H9 (cell line): Measurements from ENCODE around the gene URB1. TPM values are rescaled to one million over a fixed set of nuclear protein-coding genes. Genes with fewer than 3 reads are reported as not detected.
A peak's percentile ranks its signal among the peaks of the same experiment; 100 is the strongest.

ENCODE experiments used
- DNase-seq: peaks from one replicate; pipeline ENCODE4 v3.0.0-alpha.2; 2017
- H2AFZ ChIP-seq: one replicate; pipeline ENCODE4 v1.6.1; 2013; ENCODE audit warnings: mild to moderate bottlenecking, low read length, control low read depth, moderate library complexity
- H2AK5ac ChIP-seq: 2 replicates; pipeline ENCODE4 v1.6.1; 2013; ENCODE audit warnings: low read length, control low read depth, mixed read lengths; ENCODE audit not compliant: insufficient read length
- H2BK120ac ChIP-seq: one replicate; pipeline ENCODE4 v1.6.1; 2013; ENCODE audit warnings: low read depth, mild to moderate bottlenecking, low read length, control low read depth, inconsistent platforms; ENCODE audit not compliant: poor library complexity, severe bottlenecking
- H2BK12ac ChIP-seq: 2 replicates; pipeline ENCODE4 v1.6.1; 2013; ENCODE audit warnings: low read length, control low read depth, mixed read lengths, low read depth; ENCODE audit not compliant: insufficient read length
- H2BK15ac ChIP-seq: 2 replicates; pipeline ENCODE4 v1.6.1; 2013; ENCODE audit warnings: low read depth, low read length, control low read depth
- H2BK20ac ChIP-seq: one replicate; pipeline ENCODE4 v1.6.1; 2013; ENCODE audit warnings: low read depth, mild to moderate bottlenecking, low read length, control low read depth, inconsistent platforms; ENCODE audit not compliant: poor library complexity, severe bottlenecking
- H2BK5ac ChIP-seq: 2 replicates; pipeline ENCODE4 v1.6.1; 2013; ENCODE audit warnings: low read length, control low read depth, mixed read lengths; ENCODE audit not compliant: insufficient read length
- H3K14ac ChIP-seq: 2 replicates; pipeline ENCODE4 v1.6.1; 2013; ENCODE audit warnings: low read length, control low read depth; ENCODE audit not compliant: insufficient read depth
- H3K18ac ChIP-seq: 2 replicates; pipeline ENCODE4 v1.6.1; 2013; ENCODE audit warnings: low read depth, mild to moderate bottlenecking, mixed read lengths, low read length, control low read depth; ENCODE audit not compliant: insufficient read length
- H3K23ac ChIP-seq: 2 replicates; pipeline ENCODE4 v1.6.1; 2013; ENCODE audit warnings: low read length, control low read depth, mixed read lengths, low read depth; ENCODE audit not compliant: insufficient read length
- H3K23me2 ChIP-seq: 2 replicates; pipeline ENCODE4 v1.6.1; 2013; ENCODE audit warnings: low read depth, mild to moderate bottlenecking, mixed read lengths, low read length, control low read depth; ENCODE audit not compliant: insufficient read length, poor library complexity, severe bottlenecking
- H3K27ac ChIP-seq: 2 replicates; pipeline ENCODE4 v1.5.1; 2013; ENCODE audit warnings: low read length, control low read depth, mixed read lengths, low read depth; ENCODE audit not compliant: insufficient read length
- H3K27me3 ChIP-seq: 2 replicates; pipeline ENCODE4 v1.6.1; 2013; ENCODE audit warnings: low read length, control low read depth, inconsistent platforms; ENCODE audit not compliant: insufficient read depth
- H3K4ac ChIP-seq: 2 replicates; pipeline ENCODE4 v1.6.1; 2013; ENCODE audit warnings: low read depth, mild to moderate bottlenecking, control low read depth, inconsistent platforms, low read length, moderate library complexity
- H3K4me1 ChIP-seq: 2 replicates; pipeline ENCODE4 v1.6.1; 2013; ENCODE audit warnings: low read length, control low read depth, inconsistent platforms; ENCODE audit not compliant: insufficient read depth
- H3K4me2 ChIP-seq: 2 replicates; pipeline ENCODE4 v1.6.1; 2013; ENCODE audit warnings: low read length, control low read depth, mixed read lengths; ENCODE audit not compliant: insufficient read length, insufficient read depth
- H3K56ac ChIP-seq: 2 replicates; pipeline ENCODE4 v1.6.1; 2013; ENCODE audit warnings: low read depth, mild to moderate bottlenecking, mixed read lengths, low read length, control low read depth; ENCODE audit not compliant: insufficient read length
- H3K79me1 ChIP-seq: 2 replicates; pipeline ENCODE4 v1.6.1; 2013; ENCODE audit warnings: low read depth, mild to moderate bottlenecking, moderate library complexity, low read length, control low read depth, inconsistent platforms; ENCODE audit not compliant: insufficient read depth, poor library complexity, severe bottlenecking
- H3K79me2 ChIP-seq: 2 replicates; pipeline ENCODE4 v1.6.1; 2013; ENCODE audit warnings: low read length, control low read depth, inconsistent platforms; ENCODE audit not compliant: insufficient read depth
- H3K9ac ChIP-seq: 2 replicates; pipeline ENCODE4 v1.6.1; 2013; ENCODE audit warnings: low read length, control low read depth, mixed read lengths; ENCODE audit not compliant: insufficient read length; ENCODE audit errors: extremely low read depth
- H3K9me3 ChIP-seq: one replicate; pipeline ENCODE4 v1.6.1; 2013; ENCODE audit warnings: low read depth, low read length, inconsistent platforms; ENCODE audit not compliant: control insufficient read depth
- H3T11ph ChIP-seq: one replicate; pipeline ENCODE4 v1.6.1; 2013; ENCODE audit warnings: mild to moderate bottlenecking, low read length, control low read depth, inconsistent platforms
- H4K20me1 ChIP-seq: one replicate; pipeline ENCODE4 v1.6.1; 2013; ENCODE audit not compliant: control insufficient read depth, insufficient read length, insufficient read depth
- H4K5ac ChIP-seq: 2 replicates; pipeline ENCODE4 v1.6.1; 2013; ENCODE audit warnings: low read depth, mild to moderate bottlenecking, mixed read lengths, low read length, control low read depth; ENCODE audit not compliant: insufficient read length
- H4K8ac ChIP-seq: replicated peaks from 2 replicates; pipeline ENCODE4 v1.6.1; 2013; ENCODE audit warnings: low read length, control low read depth, mixed read lengths, low read depth; ENCODE audit not compliant: insufficient read length
- H4K91ac ChIP-seq: 2 replicates; pipeline ENCODE4 v1.6.1; 2013; ENCODE audit warnings: low read depth, mild to moderate bottlenecking, moderate library complexity, mixed read lengths, low read length, control low read depth; ENCODE audit not compliant: insufficient read length
- H3K27ac Mint-ChIP-seq, 3 experiments: 2 replicates in 2 of 3; 3 replicates in 1 of 3; pipeline ENCODE4 v1.8.0; 2020 to 2021; ENCODE audit warnings: mixed read lengths in 3 of 3, mild to moderate bottlenecking in 1 of 3, moderate library complexity in 1 of 3
- H3K27me3 Mint-ChIP-seq: 2 replicates; pipeline ENCODE4 v1.8.0; 2021; ENCODE audit warnings: low read depth, mild to moderate bottlenecking, moderate library complexity, mixed read lengths
- H3K36me3 Mint-ChIP-seq, 3 experiments: 2 replicates in 2 of 3; 3 replicates in 1 of 3; pipeline ENCODE4 v1.8.0; 2020 to 2021; ENCODE audit warnings: low read depth in 3 of 3, mixed read lengths in 3 of 3; ENCODE audit not compliant: insufficient read depth in 1 of 3
- H3K4me1 Mint-ChIP-seq, 2 experiments: 2 replicates each; pipeline ENCODE4 v1.8.0; 2020; ENCODE audit warnings: mixed read lengths in 2 of 2
- H3K4me3 Mint-ChIP-seq, 2 experiments: 2 replicates in 1 of 2; 3 replicates in 1 of 2; pipeline ENCODE4 v1.8.0; 2020 to 2021; ENCODE audit warnings: mild to moderate bottlenecking in 2 of 2, mixed read lengths in 2 of 2, moderate library complexity in 1 of 2
- H3K9me3 Mint-ChIP-seq, 2 experiments: 2 replicates in 1 of 2; 3 replicates in 1 of 2; pipeline ENCODE4 v1.8.0; 2020; ENCODE audit warnings: mild to moderate bottlenecking in 2 of 2, mixed read lengths in 2 of 2, moderate library complexity in 1 of 2
- CTCF ChIP-seq: fragments of 200-600 bp; sonication (generic); conservative IDR thresholded peaks from 3 replicates; pipeline ENCODE4 v1.8.0; 2021; ENCODE audit warnings: antibody characterized with exemption, mild to moderate bottlenecking
- WGBS: extraction: QIAGEN DNeasy Blood & Tissue Kit; methylation state at CpG from one replicate; pipeline ENCODE4 v1.1.7; 2013; ENCODE audit warnings: missing lambda C conversion rate, low lambda C conversion rate, mixed read lengths; ENCODE audit not compliant: insufficient read length; ENCODE audit errors: extremely low coverage; 5-methylcytosine and 5-hydroxymethylcytosine counted together
- total RNA-seq: library from RNA; stranded (reverse); gene quantifications from 2 replicates; pipeline ENCODE4 v1.2.1, GENCODE V29; 2021

URB1 gene
- total RNA-seq, 1 experiment from 2014 or later, result 23.5 TPM

- no peak overlapping the region for H3K14ac ChIP-seq
- no peaks in the 10 kb centered on the region for H3K79me1 ChIP-seq
- H4K20me1 ChIP-seq, result no peaks in the 10 kb centered on the region
- Mint-ChIP-seq H3K4me3 (no peak overlapping the region), H3K27ac (peak overlapping the region in 1 of 3 experiments; percentile 54; a peak in 2 of 7 replicates), H3K27me3 (no peaks in the 10 kb centered on the region), H3K36me3 (peaks cover 3 to 20% (median 5%) of the 10 kb centered on the region in 3 experiments; a peak in 5 of 7 replicates), H3K4me1 (peaks cover 11 to 14% of the 10 kb centered on the region in 2 experiments), H3K9me3 (no peaks in the 10 kb centered on the region)
- no CpG with 5 or more reads among the region's 1 CpG for WGBS
- H3K56ac ChIP-seq, result no peak overlapping the region
- no peaks in the 10 kb centered on the region for H3K9me3 ChIP-seq
- no peak overlapping the region for H2AK5ac ChIP-seq
- no peak overlapping the region for H3K4me2 ChIP-seq
- no peak overlapping the region for H3K9ac ChIP-seq
- no peak overlapping the region for H2BK20ac ChIP-seq
- H4K5ac ChIP-seq, result no peak overlapping the region
- no peak overlapping the region for H3K27ac ChIP-seq
- no peaks in the 10 kb centered on the region for H3K79me2 ChIP-seq
- H4K8ac ChIP-seq, result no peak overlapping the region
- no peak overlapping the region for H3T11ph ChIP-seq
- no peak overlapping the region for H2BK12ac ChIP-seq
- no peak for TF ChIP-seq CTCF
- H3K18ac ChIP-seq, result no peak overlapping the region
- H4K91ac ChIP-seq, result no peak overlapping the region
- no peak overlapping the region for H3K23ac ChIP-seq
- no peaks in the 10 kb centered on the region for H3K23me2 ChIP-seq
- no peak overlapping the region for H3K4ac ChIP-seq
- H2BK120ac ChIP-seq, result no peak overlapping the region
- no peaks in the 10 kb centered on the region for H3K4me1 ChIP-seq
- no peak overlapping the region for H2BK5ac ChIP-seq
- no peak overlapping the region for H2BK15ac ChIP-seq
- no peak overlapping the region for H2AFZ ChIP-seq
- no peak for DNase-seq
- H3K27me3 ChIP-seq, result no peaks in the 10 kb centered on the region
Observed at GRCh38 chr21:32303385-32303784, 89.4 kb downstream of the URB1 start.
